ENCODE data around the gene MICU2. TPM values are rescaled to one million over a fixed set of nuclear protein-coding genes. Genes with fewer than 3 reads are reported as not detected.

MICU2 gene
- total RNA-seq, 2 donors from 2014 or later = 21.5 to 47.2 TPM

- ATAC-seq (ENCODE audit: insufficient number of reproducible peaks, low FRiP score, low read depth) (no peak), DNase-seq (ENCODE audit: low spot score) (no peak)
- Histone ChIP-seq H3K27me3 (replicated peaks; ENCODE audit: insufficient read depth) (no peaks in the 10 kb centered on the region), H3K9me3 (no peaks in the 10 kb centered on the region), H3K36me3 (no peaks in the 10 kb centered on the region), H3K27ac (no peak overlapping the region), H3K4me3 (no peak overlapping the region), H3K4me1 (ENCODE audit: control insufficient read depth in 1 of 2, low read depth in 2 of 2) (peaks cover 0 to 8% of the 10 kb centered on the region in 2 donors)
- TF ChIP-seq, protein P1, sequence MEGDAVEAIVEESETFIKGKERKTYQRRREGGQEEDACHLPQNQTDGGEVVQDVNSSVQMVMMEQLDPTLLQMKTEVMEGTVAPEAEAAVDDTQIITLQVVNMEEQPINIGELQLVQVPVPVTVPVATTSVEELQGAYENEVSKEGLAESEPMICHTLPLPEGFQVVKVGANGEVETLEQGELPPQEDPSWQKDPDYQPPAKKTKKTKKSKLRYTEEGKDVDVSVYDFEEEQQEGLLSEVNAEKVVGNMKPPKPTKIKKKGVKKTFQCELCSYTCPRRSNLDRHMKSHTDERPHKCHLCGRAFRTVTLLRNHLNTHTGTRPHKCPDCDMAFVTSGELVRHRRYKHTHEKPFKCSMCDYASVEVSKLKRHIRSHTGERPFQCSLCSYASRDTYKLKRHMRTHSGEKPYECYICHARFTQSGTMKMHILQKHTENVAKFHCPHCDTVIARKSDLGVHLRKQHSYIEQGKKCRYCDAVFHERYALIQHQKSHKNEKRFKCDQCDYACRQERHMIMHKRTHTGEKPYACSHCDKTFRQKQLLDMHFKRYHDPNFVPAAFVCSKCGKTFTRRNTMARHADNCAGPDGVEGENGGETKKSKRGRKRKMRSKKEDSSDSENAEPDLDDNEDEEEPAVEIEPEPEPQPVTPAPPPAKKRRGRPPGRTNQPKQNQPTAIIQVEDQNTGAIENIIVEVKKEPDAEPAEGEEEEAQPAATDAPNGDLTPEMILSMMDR (IDR thresholded peaks at IDR 0.05) = no peak
Observed at GRCh38 chr13:21539687-21540086, 64.3 kb downstream of the MICU2 start.

GRCh38 chr13:21538753-21539152 is 65.2 kb downstream of the MICU2 start:
- H3K4me3 ChIP-seq = no peak overlapping the region
- no peaks in the 10 kb centered on the region for H3K36me3 ChIP-seq
- DNase-seq (ENCODE audit: low spot score) (no peak), ATAC-seq (ENCODE audit: insufficient number of reproducible peaks, low FRiP score, low read depth) (no peak)
- H3K27me3 ChIP-seq (replicated peaks; ENCODE audit: insufficient read depth) = no peaks in the 10 kb centered on the region
- H3K4me1 ChIP-seq (ENCODE audit: control insufficient read depth in 1 of 2, low read depth in 2 of 2) = peaks cover 0 to 8% of the 10 kb centered on the region in 2 donors
- no peaks in the 10 kb centered on the region for H3K9me3 ChIP-seq
- no peak overlapping the region for H3K27ac ChIP-seq
- TF ChIP-seq, protein P1 (IDR thresholded peaks at IDR 0.05) = no peak

DNA sequence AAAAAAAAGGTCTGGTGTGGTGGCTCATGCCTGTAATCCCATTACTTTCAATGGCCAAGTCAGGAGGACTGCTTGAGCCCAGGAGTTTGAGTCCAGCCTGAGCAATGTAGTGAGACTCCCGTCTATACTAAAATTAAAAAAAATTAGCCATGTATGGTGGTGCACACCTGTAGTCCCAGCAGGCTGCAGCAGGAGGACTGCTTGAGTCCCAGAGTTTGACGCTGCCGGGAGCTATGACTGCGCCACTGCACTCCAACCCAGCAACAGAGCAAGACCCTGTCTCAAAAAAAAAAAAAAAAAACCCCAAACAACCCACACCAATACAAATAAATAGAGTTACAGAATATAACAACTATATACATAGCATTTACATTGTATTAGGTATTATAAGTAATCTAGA is 65.7 kb downstream of the MICU2 start:
- H3K36me3 ChIP-seq = no peaks in the 10 kb centered on the region
- no peak for ATAC-seq (ENCODE audit: insufficient number of reproducible peaks, low FRiP score, low read depth)

DNA sequence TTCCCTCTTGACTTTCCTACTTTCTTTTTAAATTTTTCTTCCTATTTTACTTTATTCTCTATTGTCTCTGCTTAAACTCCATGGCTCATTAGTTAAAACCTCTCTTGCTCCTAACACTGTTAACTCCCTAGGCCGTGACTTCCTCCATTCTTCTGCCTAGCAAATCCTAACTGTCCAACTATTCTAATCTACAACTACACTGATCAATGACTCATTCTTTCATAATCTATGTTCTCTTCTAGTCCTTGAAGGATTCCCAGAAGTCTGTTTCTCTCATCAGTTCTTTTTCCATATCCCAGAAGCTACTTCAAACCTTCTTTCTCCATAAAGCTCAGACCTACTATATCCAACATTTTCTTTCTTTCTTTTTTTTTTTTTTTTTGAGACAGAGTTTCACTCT is 66.9 kb downstream of the MICU2 start:
- Histone ChIP-seq H3K27me3 (replicated peaks; ENCODE audit: insufficient read depth) (no peaks in the 10 kb centered on the region), H3K36me3 (peaks cover 3% of the 10 kb centered on the region), H3K4me1 (ENCODE audit: control insufficient read depth in 1 of 2, low read depth in 2 of 2) (no peaks in the 10 kb centered on the region), H3K9me3 (no peaks in the 10 kb centered on the region), H3K27ac (no peak overlapping the region), H3K4me3 (no peak overlapping the region)
- ATAC-seq (ENCODE audit: insufficient number of reproducible peaks, low FRiP score, low read depth) = no peak
- no peak for DNase-seq (ENCODE audit: low spot score)
- TF ChIP-seq, protein P1 (IDR thresholded peaks at IDR 0.05) = no peak

More for the DNA sequence above, 65.7 kb downstream of the MICU2 start:
- Histone ChIP-seq H3K4me3 (no peak overlapping the region), H3K27me3 (replicated peaks; ENCODE audit: insufficient read depth) (no peaks in the 10 kb centered on the region), H3K9me3 (no peaks in the 10 kb centered on the region), H3K27ac (no peak overlapping the region), H3K4me1 (ENCODE audit: control insufficient read depth in 1 of 2, low read depth in 2 of 2) (peaks cover 0 to 4% of the 10 kb centered on the region in 2 donors)
- no peak for DNase-seq (ENCODE audit: low spot score)
- TF ChIP-seq, protein P1 (IDR thresholded peaks at IDR 0.05) = no peak

DNA sequence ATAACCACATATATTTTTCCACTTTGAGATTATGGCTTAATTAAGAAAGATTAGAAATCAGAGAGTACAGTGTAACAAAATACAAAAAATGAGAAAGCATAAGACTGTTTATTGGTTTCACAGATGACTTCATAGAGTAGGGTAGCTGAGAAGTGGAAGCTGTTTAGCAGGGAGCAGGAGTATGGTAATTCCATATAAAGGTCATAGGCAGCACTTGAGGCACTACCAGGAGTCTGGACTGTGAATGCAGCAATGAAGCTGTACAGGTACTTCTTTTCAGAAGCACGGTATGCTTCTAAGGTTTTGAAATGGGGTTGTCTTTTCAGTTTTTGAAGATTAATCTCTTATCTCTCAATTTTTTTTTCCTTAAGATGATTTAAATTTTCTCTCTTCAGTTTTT is 69.2 kb downstream of the MICU2 start:
- no peaks in the 10 kb centered on the region for H3K27me3 ChIP-seq (replicated peaks; ENCODE audit: insufficient read depth)
- no peaks in the 10 kb centered on the region for H3K4me1 ChIP-seq (ENCODE audit: control insufficient read depth in 1 of 2, low read depth in 2 of 2)
- peaks cover 3% of the 10 kb centered on the region for H3K36me3 ChIP-seq
- no peak overlapping the region for H3K27ac ChIP-seq
- ATAC-seq (ENCODE audit: insufficient number of reproducible peaks, low FRiP score, low read depth) (no peak), DNase-seq (ENCODE audit: low spot score) (no peak)
- TF ChIP-seq, protein P1 (IDR thresholded peaks at IDR 0.05) = no peak
- no peak overlapping the region for H3K4me3 ChIP-seq
- no peaks in the 10 kb centered on the region for H3K9me3 ChIP-seq
